Posterior vena cava (tissue), 2 donors: ENCODE data around the gene VPS13D. TPM values are rescaled to one million over a fixed set of nuclear protein-coding genes. Genes with fewer than 3 reads are reported as not detected.

Source experiments
- DNase-seq: peaks from one replicate; pipeline ENCODE4 v3.0.0-alpha.2; 2020; ENCODE audit warnings: low spot score
- intact Hi-C, 2 donors: fragments of 100-400 bp; cut with DNase I; formaldehyde crosslinking; loops; one replicate each; pipeline versions ENCODE4 v1.14.1 to v1.14.2; 2022 to 2023
- total RNA-seq, 2 donors: library from RNA; stranded (reverse); fragmentation: NEBNext Ultra II Directional; extraction: Animal tissue kit (Norgen Biotek cat#: 25700); gene quantifications; one replicate each; pipeline ENCODE4 v1.2.1, GENCODE V29; 2021
- donor health status: DM: yes; HTN: yes; CAD: no.
- donor health status: DM: yes; HTN: yes; CAD: no.

The VPS13D gene
- total RNA-seq, 2 donors from 2014 or later: 74.9 to 96.7 TPM

- peak; percentile 67 for DNase-seq
- intact Hi-C loops: no loop called here
These were observed 297.7 kb downstream of the VPS13D start for GRCh38 chr1:12527564-12527963.

GRCh38 chr1:12528021-12528852 is 298.4 kb downstream of the VPS13D start:
- intact Hi-C loops: no loop called here
- DNase-seq: peak; percentile 90

- no peak for DNase-seq
- intact Hi-C loops: no loop called here
These were observed 299.9 kb downstream of the VPS13D start for GRCh38 chr1:12529640-12530174.

- intact Hi-C loops: no loop called here
- DNase-seq: peak; percentile 17
These were observed 300.8 kb downstream of the VPS13D start for GRCh38 chr1:12530462-12531178.

- intact Hi-C loops: no loop called here
- no peak for DNase-seq
These were observed 301.3 kb downstream of the VPS13D start for GRCh38 chr1:12531179-12531499.

- peak; percentile 48 for DNase-seq
- intact Hi-C loops: no loop called here
These were observed 302.8 kb downstream of the VPS13D start for GRCh38 chr1:12532405-12533315.

GRCh38 chr1:12536023-12536639 is 306.3 kb downstream of the VPS13D start:
- intact Hi-C loops: no loop called here
- DNase-seq: no peak

GRCh38 chr1:12537294-12537693 is 307.5 kb downstream of the VPS13D start:
- intact Hi-C loops: no loop called here
- DNase-seq: no peak

GRCh38 chr1:12537906-12538461 is 308.2 kb downstream of the VPS13D start:
- DNase-seq: peak; percentile 25
- intact Hi-C loops: loop anchor here in 1 of 2 donors (2.0 kb wide), 1 partner anchor 43 kb away; no protein-coding TSS in a partner anchor

- intact Hi-C loops: loop anchor here in 1 of 2 donors (2.0 kb wide), 1 partner anchor 44 kb away; no protein-coding TSS in a partner anchor
- DNase-seq: peak; percentile 44
These were observed 308.7 kb downstream of the VPS13D start for GRCh38 chr1:12538536-12538935.

- intact Hi-C loops: loop anchor here in 1 of 2 donors (2.0 kb wide), 1 partner anchor 45 kb away; no protein-coding TSS in a partner anchor
- DNase-seq: peak; percentile 41
These were observed 309.5 kb downstream of the VPS13D start for GRCh38 chr1:12539320-12539704.

- DNase-seq: peak; percentile 97
- intact Hi-C loops: loop anchor here in 1 of 2 donors (2.0 to 5.0 kb wide), 2 partner anchors 45 to 77 kb away; partner anchors contain the start of gene DHRS3
These were observed 310.1 kb downstream of the VPS13D start for GRCh38 chr1:12539705-12540579.

- no peak for DNase-seq
- intact Hi-C loops: loop anchor here in 1 of 2 donors (5.0 kb wide), 1 partner anchor 77 kb away; the partner anchor contains the start of gene DHRS3
These were observed 310.9 kb downstream of the VPS13D start for GRCh38 chr1:12540580-12541273.

- peak; percentile 90 for DNase-seq
- intact Hi-C loops: loop anchor here in 1 of 2 donors (5.0 kb wide), 1 partner anchor 76 kb away; the partner anchor contains the start of gene DHRS3
These were observed 311.7 kb downstream of the VPS13D start for GRCh38 chr1:12541274-12542137.

GRCh38 chr1:12542138-12542465 is 312.3 kb downstream of the VPS13D start:
- intact Hi-C loops: loop anchor here in 1 of 2 donors (5.0 kb wide), 1 partner anchor 75 kb away; the partner anchor contains the start of gene DHRS3
- DNase-seq: peak; percentile 72
